Left renal pelvis (tissue), 4 donors: ENCODE measurements around the gene RAVER2. TPM values are rescaled to one million over a fixed set of nuclear protein-coding genes. Genes with fewer than 3 reads are reported as not detected.
"Not testable (repeated sequence)": the region's sequence is repeated elsewhere in the genome, so short reads cannot be mapped to it uniquely, and the experiment has no call there.

Experiments used
- DNase-seq, 4 donors: peaks; one replicate each; pipeline ENCODE4 v3.0.0-alpha.2; 2013; ENCODE audit warnings: low read depth in 4 of 4, low spot score in 3 of 4
- polyA plus RNA-seq, 4 donors: library from polyadenylated mRNA; unstranded; fragments of 120-200 nt; gene quantifications; one replicate each; pipeline ENCODE4 v1.2.1, GENCODE V29; 2013; ENCODE audit not compliant: insufficient read length in 4 of 4

RAVER2 gene
- polyA plus RNA-seq, 4 donors, result 15.4 to 31.5 (median 27.8) TPM

GRCh38 chr1:64810001-64810400 is 65.1 kb downstream of the RAVER2 start:
- DNase-seq, result no peak

DNA sequence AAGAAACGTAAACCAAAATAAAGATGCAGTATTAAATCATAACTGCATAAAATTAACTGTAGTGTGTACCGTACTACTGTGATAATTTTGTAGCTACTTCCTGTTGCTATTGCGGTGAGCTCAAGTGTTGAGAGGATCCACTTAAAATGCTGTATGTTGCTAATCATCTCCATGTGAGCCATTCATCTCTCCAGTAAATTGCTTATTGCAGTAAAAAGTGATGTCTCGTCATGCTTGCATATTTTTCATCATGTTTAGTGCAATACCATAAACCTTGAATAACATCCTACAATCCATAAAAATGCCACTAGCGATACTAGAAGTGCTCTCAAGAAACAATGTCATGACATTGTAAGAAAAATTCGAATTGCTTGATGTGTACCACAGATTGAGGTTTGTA is 66.3 kb downstream of the RAVER2 start:
- DNase-seq, result no peak

GRCh38 chr1:64814427-64814826 is 69.6 kb downstream of the RAVER2 start:
- DNase-seq, result no peak

DNA sequence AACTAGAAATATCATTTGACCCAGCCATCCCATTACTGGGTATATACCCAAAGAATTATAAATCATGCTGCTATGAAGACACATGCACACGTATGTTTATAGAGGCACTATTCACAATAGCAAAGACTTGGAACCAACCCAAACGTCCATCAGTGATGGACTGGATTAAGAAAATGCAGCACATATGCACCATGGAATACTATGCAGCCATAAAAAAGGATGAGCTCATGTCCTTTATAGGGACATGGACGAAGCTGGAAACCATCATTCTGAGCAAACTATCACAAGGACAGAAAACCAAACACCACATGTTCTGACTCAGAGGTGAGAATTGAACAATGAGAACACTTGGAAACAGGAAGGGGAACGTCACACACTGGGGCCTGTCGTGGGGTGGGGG is 72.5 kb downstream of the RAVER2 start:
- not testable (repeated sequence) for DNase-seq

- not testable (repeated sequence) for DNase-seq
These were observed 75.7 kb downstream of the RAVER2 start for GRCh38 chr1:64820572-64820971.

DNA sequence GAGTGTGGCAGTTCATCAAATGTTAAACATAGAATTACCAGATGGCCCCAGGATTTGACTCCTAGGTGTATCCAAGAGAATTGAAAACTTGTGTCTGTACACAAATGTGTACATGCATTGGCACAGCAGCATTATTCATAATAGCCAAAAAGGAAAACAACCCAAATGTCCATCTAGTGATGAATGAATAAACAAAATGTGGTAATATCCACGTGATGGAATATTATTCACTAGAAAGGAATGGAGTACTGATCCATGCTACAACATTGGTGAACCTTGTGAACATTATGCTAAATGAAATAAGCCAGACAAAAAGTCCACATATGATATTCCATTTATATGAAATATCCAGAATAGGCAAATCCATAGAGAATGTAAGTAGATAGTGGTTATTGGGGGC is 77.7 kb downstream of the RAVER2 start:
- no peak for DNase-seq

- DNase-seq, result peak; percentile 59 to 73 (median 67)
These were observed 79.0 kb downstream of the RAVER2 start for GRCh38 chr1:64823691-64824476.

GRCh38 chr1:64826991-64827390 is 82.1 kb downstream of the RAVER2 start:
- DNase-seq, result no peak

GRCh38 chr1:64828829-64829228 is 84.0 kb downstream of the RAVER2 start:
- DNase-seq, result no peak

DNA sequence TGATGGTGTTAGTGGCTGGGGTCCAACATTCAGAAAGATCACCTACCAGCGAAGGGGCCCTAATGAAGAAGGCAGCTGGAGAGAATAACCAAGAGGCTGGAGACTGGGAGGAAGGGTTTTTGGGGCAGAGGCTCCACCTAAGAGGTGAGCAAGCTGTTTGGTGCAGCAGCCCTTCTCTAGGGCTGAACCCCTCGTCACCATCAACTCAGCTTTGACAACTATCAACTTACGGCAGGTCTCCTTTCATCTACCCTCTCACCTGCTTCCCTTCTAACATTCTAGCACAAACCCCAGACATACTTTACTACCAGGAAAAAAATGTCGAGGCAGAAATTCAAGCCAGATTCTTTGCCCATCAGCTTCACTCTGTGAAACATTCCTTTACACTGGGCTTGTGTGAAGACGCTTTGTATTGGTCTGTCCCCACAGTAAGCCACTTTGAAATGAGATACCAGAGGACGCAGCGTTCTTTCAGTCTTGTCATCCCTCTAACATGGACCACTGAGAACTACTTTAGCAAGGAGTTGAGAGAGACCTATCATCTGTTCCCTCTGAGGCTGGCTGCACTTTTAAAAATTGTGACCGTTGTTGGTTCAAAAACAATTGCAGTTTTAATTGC is 84.6 kb downstream of the RAVER2 start:
- peak in 1 of 4 donors; percentile 8 for DNase-seq

GRCh38 chr1:64830030-64830651 is 85.3 kb downstream of the RAVER2 start:
- no peak for DNase-seq

DNA sequence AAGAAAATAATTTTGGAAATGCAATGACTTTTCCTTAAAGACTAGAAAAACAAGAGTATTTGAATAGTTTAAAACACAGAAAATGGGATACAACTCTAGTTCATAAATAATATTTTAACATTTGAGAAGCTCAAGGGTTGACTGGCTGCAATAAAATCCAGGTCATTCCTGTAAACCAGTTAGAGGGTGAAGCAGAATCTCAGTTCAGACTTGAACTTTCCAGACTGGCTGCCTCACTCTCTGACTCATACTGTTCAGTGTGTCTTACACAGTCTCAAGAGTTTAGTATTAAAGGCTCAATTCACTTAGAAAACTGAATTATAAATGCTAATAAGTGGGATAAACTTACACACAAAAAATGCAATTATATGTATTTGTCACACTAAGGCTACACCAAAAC is 89.9 kb downstream of the RAVER2 start:
- no peak for DNase-seq

- DNase-seq, result no peak
These were observed 91.9 kb downstream of the RAVER2 start for GRCh38 chr1:64836802-64837201.

- no peak for DNase-seq
These were observed 93.6 kb downstream of the RAVER2 start for GRCh38 chr1:64838486-64838885.

GRCh38 chr1:64839261-64839660 is 94.4 kb downstream of the RAVER2 start:
- no peak for DNase-seq

DNA sequence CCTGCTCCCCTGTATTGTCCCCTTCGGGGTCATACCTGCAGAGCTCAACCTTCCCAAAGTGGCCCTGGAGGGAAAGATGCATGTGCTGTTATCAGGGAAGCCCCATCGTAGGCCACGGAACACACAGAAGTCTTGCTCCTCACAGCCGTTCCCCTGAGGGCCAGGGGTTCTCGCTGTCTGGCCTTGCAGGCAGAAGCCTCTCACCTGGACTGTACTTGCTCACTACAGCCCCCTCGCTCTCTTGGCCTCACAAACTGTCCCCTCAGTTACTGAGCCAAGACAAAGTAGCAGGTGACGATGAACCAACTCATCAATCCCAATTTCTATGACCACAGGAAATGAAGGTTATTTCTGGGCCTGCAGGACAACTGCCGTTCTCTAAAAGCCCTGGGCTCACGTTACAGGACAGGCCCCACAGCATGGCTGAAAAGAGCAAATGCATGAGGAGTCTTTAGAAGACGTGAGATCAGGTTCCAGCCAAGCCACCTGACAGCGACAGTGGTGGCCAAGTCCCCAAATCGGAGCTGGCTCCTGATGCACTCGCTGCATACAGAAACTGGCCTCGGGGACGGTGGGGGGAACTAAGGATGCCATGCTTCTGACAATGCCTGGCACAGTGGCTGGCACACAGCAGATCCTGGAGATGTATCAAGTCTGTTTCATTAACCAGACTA is 95.0 kb downstream of the RAVER2 start:
- no peak for DNase-seq

DNA sequence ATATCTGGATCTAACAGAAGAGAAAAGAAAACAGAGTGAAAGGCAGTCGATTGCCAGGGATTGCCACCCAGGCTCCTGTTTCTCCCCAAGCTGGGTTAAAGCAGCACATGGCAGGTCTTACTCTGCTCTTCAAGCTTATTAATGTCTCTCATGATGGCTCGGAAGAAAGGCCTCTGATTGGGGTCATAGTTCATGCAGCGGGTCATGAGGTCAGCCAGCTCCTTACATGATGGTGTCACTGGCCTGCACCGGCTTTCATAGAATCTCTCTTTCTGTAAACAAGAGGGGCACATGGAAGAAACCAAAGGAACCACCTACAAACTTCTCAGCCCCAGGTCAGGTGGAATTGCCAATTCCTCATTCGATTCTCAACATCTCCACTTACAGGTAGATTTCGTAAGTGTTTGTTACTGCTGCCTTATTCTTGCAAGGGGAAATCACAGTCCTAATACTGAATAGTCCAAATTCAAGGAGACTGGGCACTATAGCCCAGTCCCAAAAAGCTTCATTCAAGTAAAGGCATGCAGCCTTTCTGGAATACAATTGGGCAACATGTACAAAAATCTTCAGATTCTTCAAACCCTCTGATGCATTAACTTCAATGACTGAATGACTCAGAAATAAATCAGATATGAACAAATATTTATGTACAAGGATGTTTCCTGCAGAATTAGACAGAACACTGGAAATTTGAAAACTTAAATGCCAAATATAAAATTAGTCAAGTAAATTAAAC is 96.6 kb downstream of the RAVER2 start:
- DNase-seq, result no peak

- no peak for DNase-seq
These were observed 97.3 kb downstream of the RAVER2 start for GRCh38 chr1:64842224-64842623.

- DNase-seq, result no peak
These were observed 98.8 kb downstream of the RAVER2 start for GRCh38 chr1:64843675-64844074.

DNA sequence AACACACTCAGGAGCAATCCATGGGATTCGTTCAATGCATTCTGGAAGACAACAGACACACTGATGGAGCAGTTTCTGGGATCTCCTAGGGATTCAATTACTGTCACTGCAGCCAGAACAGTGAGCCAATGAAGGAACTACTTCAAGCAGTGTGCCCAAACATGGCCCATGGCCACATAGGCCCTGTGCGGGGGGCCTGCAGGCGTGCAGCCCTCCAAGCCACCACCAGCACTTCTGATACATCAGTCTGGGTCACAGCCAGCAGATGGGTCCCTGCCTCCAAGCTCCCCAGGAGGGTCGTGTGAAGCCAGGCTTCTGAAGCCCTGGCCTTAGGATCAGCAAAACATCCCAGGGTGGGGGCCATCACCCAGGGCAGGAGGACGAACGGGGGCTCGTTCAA is 99.3 kb downstream of the RAVER2 start:
- no peak for DNase-seq

DNA sequence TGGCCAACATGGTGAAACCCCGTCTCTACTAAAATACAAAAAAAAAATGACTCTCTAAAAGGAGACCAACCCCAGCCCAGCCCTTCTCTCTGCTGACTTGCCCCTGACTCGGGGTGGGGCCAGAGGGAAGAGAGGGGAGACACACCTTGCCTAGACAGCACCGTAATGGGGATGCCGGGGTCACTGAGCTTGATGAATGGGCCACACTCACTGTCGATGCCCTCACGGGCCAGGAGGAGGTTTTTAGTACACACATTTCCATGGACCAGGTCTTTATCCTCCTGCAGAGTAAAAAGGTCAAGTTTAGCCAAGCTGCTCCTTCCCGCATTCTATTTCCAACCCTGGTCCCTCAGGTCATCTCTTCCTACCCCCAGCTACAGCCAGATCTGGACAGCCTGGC is 99.7 kb downstream of the RAVER2 start:
- DNase-seq, result no peak
